HCT116 (cell line): ENCODE results near the gene OTULIN. TPM values are rescaled to one million over a fixed set of nuclear protein-coding genes. Genes with fewer than 3 reads are reported as not detected.

ENCODE experiments used
- ATAC-seq: fragments of 200-7000 bp; cut with Tn5 transposase; 2 replicates; pipeline ENCODE4 v1.9.1; 2020; ENCODE audit warnings: mild to moderate bottlenecking, moderate library complexity
- BruUV-seq: library from RNA; stranded (reverse); fragments of 400-500 nt; replicated peaks from 2 replicates; lab custom pipeline; 2021; lab: Mats Ljungman, UMichigan
- CTCF ChIA-PET: fragments of 300-600 bp; sonication (Branson Sonifier 250); formaldehyde crosslinking; loops from one replicate; lab custom pipeline; 2021; ENCODE audit warnings: antibody characterized with exemption; lab: Charles Lee
- POLR2A ChIA-PET: fragments of 300-600, 350-600 bp; sonication (Branson Sonifier 250); formaldehyde crosslinking; loops from one replicate; lab custom pipeline; 2021; ENCODE audit warnings: antibody characterized with exemption; lab: Charles Lee
- RAD21 ChIA-PET, 2 experiments: fragments of 300-600 bp; sonication (Branson Sonifier 250); formaldehyde crosslinking; loops; one replicate each; lab custom pipeline; 2023; ENCODE audit warnings: low total read pairs in 2 of 2; ENCODE audit not compliant: uncharacterized antibody in 2 of 2, unreplicated experiment in 2 of 2, low non-redundant PET in 1 of 2; lab: Charles Lee
- DNase-seq: peaks from one replicate; pipeline ENCODE4 v3.0.0-alpha.2; 2010; ENCODE audit warnings: low read depth, low spot score
- H2AFZ ChIP-seq: fragments of 200-600 bp; shearing (Covaris generic), sonication (generic); 2 replicates; pipeline ENCODE4 v1.6.1; 2017; ENCODE audit warnings: low read depth, mixed run types, mixed read lengths, antibody characterized with exemption, low read length; ENCODE audit not compliant: poor library complexity, severe bottlenecking
- H3K27ac ChIP-seq: 2 replicates; pipeline ENCODE4 v1.5.1; 2012; ENCODE audit warnings: low read depth, low read length
- H3K27me3 ChIP-seq: fragments of 200-600 bp; sonication (generic); 2 replicates; pipeline ENCODE4 v1.6.1; 2016; ENCODE audit warnings: mixed run types, low read length, mixed read lengths; ENCODE audit not compliant: insufficient read depth
- H3K36me3 ChIP-seq, 2 experiments: fragments of 200-500 bp in 1 of 2; fragments of 200-600 bp in 1 of 2; sonication (Bioruptor generic) in 1 of 2; sonication (generic) in 1 of 2; 2 replicates each; pipeline versions ENCODE4 v1.5.1 to v1.6.1; 2014 to 2016; ENCODE audit warnings: low read length in 2 of 2, inconsistent platforms in 1 of 2, mixed read lengths in 1 of 2, mixed run types in 1 of 2; ENCODE audit not compliant: insufficient read depth in 2 of 2, control insufficient read depth in 1 of 2
- H3K4me1 ChIP-seq, 2 experiments: fragments of 200-600 bp in 1 of 2; sonication (generic) in 1 of 2; 2 replicates each; pipeline versions ENCODE4 v1.5.1 to v1.6.1; 2012 to 2017; ENCODE audit warnings: low read length in 2 of 2, inconsistent platforms in 1 of 2, mild to moderate bottlenecking in 1 of 2, mixed read lengths in 1 of 2, mixed run types in 1 of 2, moderate library complexity in 1 of 2; ENCODE audit not compliant: insufficient read depth in 2 of 2, control insufficient read depth in 1 of 2
- H3K4me2 ChIP-seq: fragments of 200-600 bp; sonication (generic); 2 replicates; pipeline ENCODE4 v1.6.1; 2017; ENCODE audit warnings: mixed run types, low read length, mixed read lengths
- H3K4me3 ChIP-seq, 2 experiments: fragments of 200-600 bp in 1 of 2; sonication (generic) in 1 of 2; replicated peaks in 1 of 2; 2 replicates each; pipeline ENCODE4 v1.5.1; 2011 to 2016; ENCODE audit warnings: low read length in 2 of 2, control low read depth in 1 of 2, low read depth in 1 of 2, mild to moderate bottlenecking in 1 of 2, mixed read lengths in 1 of 2, mixed run types in 1 of 2
- H3K79me2 ChIP-seq: fragments of 200-600 bp; sonication (generic); 2 replicates; pipeline ENCODE4 v1.6.1; 2017; ENCODE audit warnings: mild to moderate bottlenecking, mixed run types, low read length, moderate library complexity, mixed read lengths; ENCODE audit not compliant: insufficient read depth
- H3K9ac ChIP-seq: fragments of 200-600 bp; sonication (generic); 2 replicates; pipeline ENCODE4 v1.6.1; 2016; ENCODE audit warnings: low read length, mixed read lengths
- H3K9me2 ChIP-seq: fragments of 200-600 bp; sonication (generic), shearing (Covaris generic); 2 replicates; pipeline ENCODE4 v1.6.1; 2017; ENCODE audit warnings: mixed run types, mild to moderate bottlenecking, moderate library complexity; ENCODE audit not compliant: insufficient read depth
- H3K9me3 ChIP-seq, 2 experiments: fragments of 200-500 bp in 1 of 2; fragments of 200-600 bp in 1 of 2; sonication (Bioruptor generic) in 1 of 2; sonication (generic) in 1 of 2; 2 replicates each; pipeline ENCODE4 v1.6.1; 2014 to 2017; ENCODE audit warnings: low read length in 2 of 2, mixed read lengths in 2 of 2, inconsistent platforms in 1 of 2, low read depth in 1 of 2, mild to moderate bottlenecking in 1 of 2, mixed run types in 1 of 2, moderate library complexity in 1 of 2; ENCODE audit not compliant: control insufficient read depth in 1 of 2, insufficient read depth in 1 of 2
- H4K20me1 ChIP-seq: fragments of 200-600 bp; sonication (generic), shearing (Covaris generic); 2 replicates; pipeline ENCODE4 v1.6.1; 2017; ENCODE audit warnings: mixed run types, mild to moderate bottlenecking, moderate library complexity; ENCODE audit not compliant: insufficient read depth
- ATF3 ChIP-seq: IDR thresholded peaks from 2 replicates; pipeline ENCODE4 v1.6.1; 2012
- CEBPB ChIP-seq: IDR thresholded peaks from 2 replicates; pipeline ENCODE4 v1.6.1; 2012; ENCODE audit warnings: low read depth
- CTCF ChIP-seq, 3 experiments: fragments of 200-600 bp in 1 of 3; sonication (generic) in 1 of 3; IDR thresholded peaks in 2 of 3; conservative IDR thresholded peaks in 1 of 3; 2 replicates each; pipeline ENCODE4 v1.5.1; 2012 to 2017; ENCODE audit warnings: low read depth in 2 of 3, low read length in 2 of 3, antibody characterized with exemption in 1 of 3, borderline replicate concordance in 1 of 3, control low read depth in 1 of 3, mild to moderate bottlenecking in 1 of 3, mixed read lengths in 1 of 3, mixed run types in 1 of 3, moderate library complexity in 1 of 3; ENCODE audit not compliant: insufficient read depth in 1 of 3
- ELF1 ChIP-seq: IDR thresholded peaks from 2 replicates; pipeline ENCODE4 v1.6.1; 2012; ENCODE audit warnings: low read depth, borderline replicate concordance
- EZH2 ChIP-seq: fragments of 200-600 bp; sonication (generic); IDR thresholded peaks from 2 replicates; pipeline ENCODE4 v1.6.1; 2017; ENCODE audit warnings: antibody characterized with exemption, mixed run types
- FOSL1 ChIP-seq: IDR thresholded peaks from 2 replicates; pipeline ENCODE4 v1.6.1; 2012; ENCODE audit warnings: low read depth
- JUND ChIP-seq: IDR thresholded peaks from 2 replicates; pipeline ENCODE4 v1.6.1; 2012
- POLR2A ChIP-seq: IDR thresholded peaks from 2 replicates; pipeline ENCODE4 v1.7.0; 2011; ENCODE audit warnings: borderline replicate concordance; ENCODE audit not compliant: insufficient read depth, insufficient read length; ENCODE audit errors: extremely low read depth
- POLR2AphosphoS5 ChIP-seq: IDR thresholded peaks from 2 replicates; pipeline ENCODE4 v1.6.1; 2011; ENCODE audit warnings: mild to moderate bottlenecking, low read depth, low read length, moderate library complexity
- RAD21 ChIP-seq: IDR thresholded peaks from 2 replicates; pipeline ENCODE4 v1.6.1; 2012; ENCODE audit warnings: low read depth, mild to moderate bottlenecking
- SRF ChIP-seq: IDR thresholded peaks from 2 replicates; pipeline ENCODE4 v1.6.1; 2012; ENCODE audit warnings: low read depth
- TCF7L2 ChIP-seq: IDR thresholded peaks from 2 replicates; pipeline ENCODE4 v1.7.0; 2011; ENCODE audit warnings: borderline replicate concordance, inconsistent platforms; ENCODE audit not compliant: insufficient read depth, insufficient read length; ENCODE audit errors: extremely low read depth
- ZFX ChIP-seq: fragments of 450-650 bp; IDR thresholded peaks from 2 replicates; pipeline ENCODE4 v1.6.1; 2017
- ZNF274 ChIP-seq: fragments of 200-500 bp; sonication (Bioruptor generic); IDR thresholded peaks from 2 replicates; pipeline ENCODE4 v1.6.1; 2014; ENCODE audit warnings: mild to moderate bottlenecking, low read depth, low read length, inconsistent platforms
- intact Hi-C: fragments of 100-400 bp; cut with micrococcal nuclease; formaldehyde crosslinking; loops from 2 replicates; pipeline ENCODE4 v1.10.0; 2022
- total RNA-seq: library from RNA; stranded (reverse); gene quantifications from one replicate; pipeline ENCODE4 v1.2.1, GENCODE V29; 2021; ENCODE audit not compliant: unreplicated experiment

The OTULIN gene
- total RNA-seq, 1 experiment from 2014 or later = 25.7 TPM

- POLR2A ChIA-PET = no interaction called here
These were observed 79.2 kb downstream of the OTULIN start for GRCh38 chr5:14743601-14744295.

GRCh38 chr5:14744296-14745187 lies 80.0 kb downstream of the OTULIN start:
- Histone ChIP-seq H4K20me1 (no peaks in the 10 kb centered on the region), H3K9me2 (no peaks in the 10 kb centered on the region), H3K4me2 (no peak overlapping the region), H3K9me3 (no peaks in the 10 kb centered on the region), H3K4me1 (no peaks in the 10 kb centered on the region), H3K4me3 (no peak overlapping the region), H3K9ac (no peak overlapping the region), H3K27ac (no peak overlapping the region), H3K79me2 (no peaks in the 10 kb centered on the region), H3K36me3 (no peaks in the 10 kb centered on the region; a peak in 1 of 4 replicates), H2AFZ (no peak overlapping the region), H3K27me3 (no peaks in the 10 kb centered on the region)
- ChIA-PET POLR2A (no interaction called here), CTCF (no interaction called here), RAD21 (no interaction called here)
- intact Hi-C loops = no loop called here
- BruUV-seq = no TSS peak
- ATAC-seq (no peak), DNase-seq (no peak)
- TF ChIP-seq CTCF (IDR thresholded peaks at IDR 0.05 in 2 of 3, conservative IDR thresholded peaks at IDR 0.05 in 1 of 3; ENCODE audit: borderline replicate concordance in 1 of 3, insufficient read depth in 1 of 3, low read depth in 2 of 3, low read length in 2 of 3) (no peak), RAD21 (no peak), ELF1 (no peak), JUND (no peak), EZH2 (no peak), POLR2A (no peak), FOSL1 (no peak), ZNF274 (no peak), SRF (no peak), ATF3 (no peak), POLR2AphosphoS5 (no peak), ZFX (no peak), TCF7L2 (no peak), CEBPB (no peak)

More at GRCh38 chr5:14743601-14744295, 79.2 kb downstream of the OTULIN start:
- H3K4me2 ChIP-seq = no peak overlapping the region
- H4K20me1 ChIP-seq = no peaks in the 10 kb centered on the region
- H3K4me1 ChIP-seq = no peaks in the 10 kb centered on the region
- no peak overlapping the region for H2AFZ ChIP-seq
- H3K79me2 ChIP-seq = no peaks in the 10 kb centered on the region
- H3K4me3 ChIP-seq = no peak overlapping the region
- H3K9me3 ChIP-seq = no peaks in the 10 kb centered on the region
- H3K27me3 ChIP-seq = no peaks in the 10 kb centered on the region
- BruUV-seq = no TSS peak
- no peak for TF ChIP-seq RAD21
- ChIA-PET RAD21 (no interaction called here), CTCF (no interaction called here)
- no peak for ATAC-seq
- no peak for DNase-seq
- intact Hi-C loops = no loop called here
- H3K9ac ChIP-seq = no peak overlapping the region
- no peaks in the 10 kb centered on the region for H3K9me2 ChIP-seq
- no peaks in the 10 kb centered on the region; a peak in 1 of 4 replicates for H3K36me3 ChIP-seq
- no peak overlapping the region for H3K27ac ChIP-seq
